Fibroblast of the aortic adventitia (primary cell): ENCODE data around the gene DNAH3. TPM values are rescaled to one million over a fixed set of nuclear protein-coding genes. Genes with fewer than 3 reads are reported as not detected.
"Not testable (repeated sequence)": the region's sequence is repeated elsewhere in the genome, so short reads cannot be mapped to it uniquely, and the experiment has no call there.

Experiments
- DNase-seq: peaks from one replicate; pipeline ENCODE4 v3.0.0-alpha.2; 2010; ENCODE audit warnings: low read depth
- H3K4me3 ChIP-seq: 2 replicates; pipeline ENCODE4 v1.5.1; 2011; ENCODE audit warnings: low read depth, mild to moderate bottlenecking, control low read depth, low read length, moderate library complexity
- total RNA-seq: library from RNA; depleted of rRNA; stranded (reverse); fragments of >200 nt; gene quantifications from 2 replicates; pipeline ENCODE4 v1.2.3, GENCODE V29; 2012; ENCODE audit warnings: low replicate concordance
- TF ChIP-seq, protein P1 (sequence below): IDR thresholded peaks from 2 replicates; pipeline ENCODE4 v1.5.1; 2011; ENCODE audit warnings: mild to moderate bottlenecking, low read length, control low read depth, inconsistent platforms; ENCODE audit not compliant: insufficient read depth

The DNAH3 gene
- total RNA-seq, 1 donor = not detected

DNA sequence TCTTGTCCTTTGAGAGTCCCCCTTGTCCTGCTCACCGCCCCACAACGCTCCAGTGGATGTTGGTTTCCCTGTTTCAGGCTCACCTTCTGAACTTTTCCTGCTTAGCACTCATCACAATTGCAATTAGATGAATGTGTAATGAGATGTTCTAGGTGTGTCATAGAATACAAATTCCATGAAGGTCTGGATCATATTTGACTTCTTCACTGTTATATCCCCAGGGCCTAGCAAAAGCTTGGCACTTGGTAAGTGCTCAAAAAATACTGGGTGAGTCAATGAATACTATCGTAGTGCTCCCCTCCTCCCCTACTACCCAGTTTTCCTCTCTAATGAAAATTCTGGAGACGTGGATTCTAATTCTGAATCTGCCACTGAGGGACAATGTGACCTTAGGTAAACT, 33.1 kb downstream of the DNAH3 start:
- H3K4me3 ChIP-seq = no peak overlapping the region
- TF ChIP-seq, protein P1, sequence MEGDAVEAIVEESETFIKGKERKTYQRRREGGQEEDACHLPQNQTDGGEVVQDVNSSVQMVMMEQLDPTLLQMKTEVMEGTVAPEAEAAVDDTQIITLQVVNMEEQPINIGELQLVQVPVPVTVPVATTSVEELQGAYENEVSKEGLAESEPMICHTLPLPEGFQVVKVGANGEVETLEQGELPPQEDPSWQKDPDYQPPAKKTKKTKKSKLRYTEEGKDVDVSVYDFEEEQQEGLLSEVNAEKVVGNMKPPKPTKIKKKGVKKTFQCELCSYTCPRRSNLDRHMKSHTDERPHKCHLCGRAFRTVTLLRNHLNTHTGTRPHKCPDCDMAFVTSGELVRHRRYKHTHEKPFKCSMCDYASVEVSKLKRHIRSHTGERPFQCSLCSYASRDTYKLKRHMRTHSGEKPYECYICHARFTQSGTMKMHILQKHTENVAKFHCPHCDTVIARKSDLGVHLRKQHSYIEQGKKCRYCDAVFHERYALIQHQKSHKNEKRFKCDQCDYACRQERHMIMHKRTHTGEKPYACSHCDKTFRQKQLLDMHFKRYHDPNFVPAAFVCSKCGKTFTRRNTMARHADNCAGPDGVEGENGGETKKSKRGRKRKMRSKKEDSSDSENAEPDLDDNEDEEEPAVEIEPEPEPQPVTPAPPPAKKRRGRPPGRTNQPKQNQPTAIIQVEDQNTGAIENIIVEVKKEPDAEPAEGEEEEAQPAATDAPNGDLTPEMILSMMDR = no peak
- DNase-seq = no peak

DNA sequence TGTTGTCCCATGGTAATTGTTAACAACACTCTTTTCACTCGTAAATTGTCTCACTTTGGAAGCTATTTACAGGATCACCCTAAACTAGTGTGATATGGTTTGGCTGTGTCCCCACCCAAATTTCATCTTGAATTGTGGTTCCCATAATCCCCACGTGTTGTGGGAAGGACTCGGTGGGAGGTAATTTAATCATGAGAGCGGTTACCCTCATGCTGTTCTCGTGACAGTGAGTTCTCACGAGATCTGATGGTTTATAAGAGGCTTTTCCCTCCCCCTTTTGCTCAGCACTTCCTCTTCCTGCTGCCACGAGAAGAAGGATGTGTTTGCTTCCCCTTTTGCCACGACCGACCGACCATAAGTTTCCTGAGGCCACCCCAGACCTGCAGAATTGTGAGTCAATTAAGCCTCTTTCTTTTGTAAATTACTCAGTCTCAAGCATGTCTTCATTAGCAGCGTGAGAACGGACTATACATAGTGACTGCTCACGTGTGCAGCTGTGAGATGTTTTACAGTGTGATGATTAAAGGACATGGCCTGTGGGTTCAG, 34.4 kb downstream of the DNAH3 start:
- TF ChIP-seq, protein P1 = no peak
- no peak for DNase-seq
- H3K4me3 ChIP-seq = no peak overlapping the region

DNA sequence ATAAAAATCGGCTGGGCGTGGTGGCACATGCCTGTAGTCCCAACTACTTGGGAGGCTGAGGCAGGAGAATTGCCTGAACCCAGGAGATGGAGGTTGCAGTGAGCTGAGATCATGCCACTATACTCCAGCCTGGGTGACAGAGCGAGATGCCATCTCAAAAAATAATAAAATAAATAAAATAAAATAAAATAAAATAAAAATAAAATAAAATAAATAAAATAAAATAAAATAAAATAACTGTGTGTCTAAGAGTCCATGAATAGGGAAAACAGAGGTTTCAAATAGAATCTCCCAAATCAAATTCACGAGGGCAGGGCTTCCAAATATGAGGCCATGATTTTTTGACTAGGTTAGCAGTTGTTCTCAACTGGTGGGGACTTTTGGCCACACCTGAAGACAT, 35.1 kb downstream of the DNAH3 start:
- not testable (repeated sequence) for DNase-seq, H3K4me3 ChIP-seq

DNA sequence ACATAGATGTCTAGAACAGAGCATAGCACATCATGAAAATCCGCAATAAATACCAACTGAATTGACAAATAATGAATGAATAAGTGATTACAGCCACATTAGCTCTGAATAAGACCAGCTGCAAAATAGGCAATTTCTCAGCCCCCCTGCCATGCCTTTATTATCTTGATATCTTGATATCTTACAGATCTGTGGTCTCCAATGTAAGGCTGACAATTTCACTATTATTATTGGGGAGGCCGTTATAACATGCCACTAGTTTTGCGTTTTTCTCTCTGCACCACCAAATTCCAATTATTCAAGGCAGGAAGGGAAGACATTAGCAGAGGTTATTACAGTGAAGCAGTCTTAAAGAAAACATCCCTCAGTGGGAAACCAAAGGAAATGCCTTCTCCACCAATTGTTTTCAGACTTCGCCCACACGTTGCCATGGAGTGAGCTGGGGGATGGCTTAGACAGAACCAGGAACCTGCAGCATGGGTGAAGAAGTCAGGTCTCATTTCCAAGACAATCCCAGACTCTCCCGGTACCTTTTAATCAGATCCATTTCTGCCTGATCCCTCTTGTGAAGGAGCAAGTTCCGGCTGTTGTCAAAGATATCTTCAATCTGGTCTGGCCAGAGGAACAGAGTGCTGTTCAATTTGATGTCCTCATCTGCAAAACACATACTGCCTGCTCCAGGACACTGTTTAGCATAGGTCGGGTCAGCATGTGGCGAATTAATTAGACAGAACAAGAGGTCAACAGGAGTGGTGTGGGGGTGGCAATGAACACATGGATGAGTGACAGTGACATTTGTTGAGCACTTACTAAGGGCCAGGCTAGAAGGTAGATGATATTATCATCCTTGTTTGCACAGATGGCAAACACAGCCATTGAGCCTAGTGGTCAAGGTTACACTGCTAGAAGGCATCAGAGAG, 46.4 kb downstream of the DNAH3 start:
- TF ChIP-seq, protein P1 = no peak
- DNase-seq = peak; percentile 44
- no peak overlapping the region for H3K4me3 ChIP-seq

DNA sequence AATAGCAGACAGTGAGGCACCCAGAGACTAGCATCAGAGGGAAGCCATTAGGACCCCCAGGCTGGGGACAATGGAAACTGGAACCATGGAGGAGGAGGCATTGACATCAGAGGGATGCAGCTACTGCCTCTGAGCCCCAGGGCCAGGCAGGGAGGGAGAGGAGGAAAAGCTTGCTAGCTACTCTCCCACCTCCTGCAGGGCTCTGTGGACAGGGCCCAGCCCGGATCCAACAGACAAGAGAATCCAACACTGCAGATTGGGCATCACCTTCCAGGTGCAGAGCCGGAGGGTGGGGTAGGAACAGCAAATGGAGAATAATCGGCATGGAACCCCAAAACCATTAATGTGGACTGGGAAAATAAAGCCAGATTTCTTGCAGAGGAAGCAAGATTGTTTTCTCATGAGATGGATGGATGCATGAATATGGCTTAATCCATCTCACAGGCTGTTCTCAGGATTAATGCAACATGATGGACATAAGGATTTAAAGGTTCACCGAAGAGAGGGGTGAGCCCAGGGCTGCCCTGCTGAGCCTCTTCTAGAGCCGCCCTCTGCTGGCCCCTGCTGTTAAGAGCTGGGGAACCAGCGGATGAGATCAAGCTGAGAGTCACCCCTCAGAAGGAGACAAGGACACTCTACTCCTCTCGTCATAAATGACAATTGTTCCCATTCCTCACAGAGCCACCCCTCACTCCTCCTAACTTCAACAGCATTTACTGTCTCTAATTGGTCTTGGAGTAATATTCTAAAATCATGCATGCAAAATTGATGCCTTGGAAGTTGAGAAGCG, 48.8 kb downstream of the DNAH3 start:
- H3K4me3 ChIP-seq = no peak overlapping the region
- DNase-seq = peak; percentile 36
- TF ChIP-seq, protein P1 = peak; percentile 62

DNA sequence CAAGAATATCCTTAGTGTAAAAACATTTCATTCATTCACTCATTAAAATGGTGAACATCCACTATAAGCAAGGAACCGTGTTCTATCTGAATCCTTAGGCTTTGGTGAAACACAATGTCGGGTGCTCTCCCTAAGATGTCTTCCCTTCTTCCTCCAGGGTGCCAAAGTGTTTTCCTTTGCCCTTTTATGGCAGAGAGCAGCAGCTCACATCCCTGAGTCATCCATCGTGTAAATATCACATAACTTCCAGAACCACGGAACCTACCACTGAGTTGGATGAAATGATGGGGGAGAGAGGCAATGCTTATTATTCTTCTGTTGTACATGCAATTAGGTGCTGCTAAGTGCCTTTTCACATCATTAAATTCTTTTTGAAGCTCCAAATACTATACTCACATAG, 50.2 kb downstream of the DNAH3 start:
- no peak overlapping the region for H3K4me3 ChIP-seq
- DNase-seq = peak; percentile 48
- TF ChIP-seq, protein P1 = no peak

DNA sequence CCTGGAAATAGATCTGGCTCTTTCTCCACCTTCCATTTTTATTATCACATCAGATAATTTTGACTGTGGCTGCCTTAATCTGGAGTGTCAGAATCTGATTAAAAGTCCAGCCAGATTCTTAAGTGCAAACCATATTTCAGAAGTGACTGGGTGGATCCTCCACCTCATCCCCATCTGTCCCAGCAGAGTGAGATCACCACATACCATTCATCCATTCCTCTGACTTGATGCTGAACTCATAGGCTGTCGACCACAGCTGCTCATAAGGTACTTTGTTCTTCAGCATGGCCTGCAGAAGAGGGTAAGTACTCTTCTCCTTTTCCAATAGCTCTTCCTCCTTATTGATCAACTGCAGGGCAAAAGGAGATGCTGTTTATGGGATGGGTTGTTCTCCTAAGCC, 53.5 kb downstream of the DNAH3 start:
- DNase-seq = peak; percentile 32
- TF ChIP-seq, protein P1 = no peak
- no peak overlapping the region for H3K4me3 ChIP-seq

DNA sequence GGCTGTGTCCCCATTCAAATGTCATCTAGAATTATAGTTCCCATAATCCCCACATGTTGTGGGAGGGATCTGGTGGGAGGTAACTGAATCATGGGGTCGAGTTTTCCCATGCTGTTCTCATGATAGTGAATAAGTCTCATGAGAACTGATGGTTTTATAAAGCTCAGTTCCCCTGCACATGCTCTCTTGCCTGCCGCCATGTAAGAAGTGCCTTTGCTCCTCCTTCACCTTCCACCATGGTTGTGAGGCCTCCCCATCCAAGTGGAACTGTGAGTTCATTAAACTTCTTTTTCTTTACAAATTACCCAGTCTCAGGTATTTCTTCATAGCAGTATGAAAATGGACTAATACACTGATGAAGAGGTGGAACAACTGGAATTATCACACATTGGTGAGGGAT, 55.9 kb downstream of the DNAH3 start:
- not testable (repeated sequence) for DNase-seq

More for the DNA sequence above, 55.9 kb downstream of the DNAH3 start:
- not testable (repeated sequence) for H3K4me3 ChIP-seq
